Measurements from ENCODE around the gene SUN2. TPM values are rescaled to one million over a fixed set of nuclear protein-coding genes. Genes with fewer than 3 reads are reported as not detected.
A peak's percentile ranks its signal among the peaks of the same experiment; 100 is the strongest.

The SUN2 gene
- total and polyA plus RNA-seq, 8 donors = 25.3 to 387 (median 117) TPM

DNA sequence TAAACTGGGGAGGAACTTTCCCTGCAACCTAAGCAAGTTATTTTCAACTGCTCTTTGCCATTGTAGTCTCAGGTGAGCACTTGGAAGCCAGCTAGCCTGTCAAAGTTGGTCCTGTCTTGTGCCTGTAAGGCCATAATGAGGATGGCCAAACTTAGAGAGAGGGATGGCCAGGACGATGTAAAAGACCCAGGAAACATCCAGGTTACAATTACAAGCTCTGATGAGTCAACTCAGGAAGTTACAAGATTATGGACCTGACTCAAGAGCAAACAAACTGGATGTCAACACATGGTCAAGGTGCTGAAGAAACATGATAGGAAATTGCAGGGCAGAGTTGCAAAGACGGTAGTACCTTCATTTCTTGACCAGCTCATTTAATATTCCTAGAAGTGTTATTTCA lies 48.5 kb downstream of the SUN2 start:
- whole genome bisulfite sequencing, 5 donors = 10 to 34% (median 20%) methylated on average over 2 of the region's 2 CpGs
- H3K9me3 ChIP-seq = no peaks in the 10 kb centered on the region
- intact Hi-C loops (cut with DNase I; ENCODE audit: low total_unique reads) = no loop called here
- H3K4me1 ChIP-seq = peaks cover 35 to 66% (median 39%) of the 10 kb centered on the region in 4 donors
- H3K27me3 ChIP-seq = no peaks in the 10 kb centered on the region
- H3K36me3 ChIP-seq = peaks cover 0 to 21% (median 19%) of the 10 kb centered on the region in 4 donors
- H3K4me3 ChIP-seq = peak overlapping the region; percentile 80 to 92 (median 88)
- peak in 1 of 2 donors; percentile 54 for DNase-seq
- peak overlapping the region; percentile 68 to 100 (median 97) for H3K27ac ChIP-seq
- TF ChIP-seq POLR2AphosphoS5 (IDR thresholded peaks at IDR 0.05) (peak in 2 of 3 donors; percentile 32 to 57), POLR2A (IDR thresholded peaks at IDR 0.05) (no peak)

DNA sequence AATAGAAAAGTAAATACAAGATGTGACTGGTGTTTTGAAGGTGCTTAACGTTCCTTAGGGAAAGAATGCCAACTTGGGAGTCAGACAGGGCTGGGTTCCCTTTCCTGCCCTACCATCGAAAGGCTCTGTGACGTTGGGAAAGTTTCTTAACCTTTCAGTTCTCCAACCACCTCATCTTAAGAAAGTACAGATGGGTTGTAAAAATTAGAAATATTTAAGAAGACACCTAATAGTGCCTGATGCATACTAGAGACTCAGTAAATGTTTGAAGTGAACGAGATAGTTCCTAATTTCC lies 49.0 kb downstream of the SUN2 start:
- TF ChIP-seq, protein P1, sequence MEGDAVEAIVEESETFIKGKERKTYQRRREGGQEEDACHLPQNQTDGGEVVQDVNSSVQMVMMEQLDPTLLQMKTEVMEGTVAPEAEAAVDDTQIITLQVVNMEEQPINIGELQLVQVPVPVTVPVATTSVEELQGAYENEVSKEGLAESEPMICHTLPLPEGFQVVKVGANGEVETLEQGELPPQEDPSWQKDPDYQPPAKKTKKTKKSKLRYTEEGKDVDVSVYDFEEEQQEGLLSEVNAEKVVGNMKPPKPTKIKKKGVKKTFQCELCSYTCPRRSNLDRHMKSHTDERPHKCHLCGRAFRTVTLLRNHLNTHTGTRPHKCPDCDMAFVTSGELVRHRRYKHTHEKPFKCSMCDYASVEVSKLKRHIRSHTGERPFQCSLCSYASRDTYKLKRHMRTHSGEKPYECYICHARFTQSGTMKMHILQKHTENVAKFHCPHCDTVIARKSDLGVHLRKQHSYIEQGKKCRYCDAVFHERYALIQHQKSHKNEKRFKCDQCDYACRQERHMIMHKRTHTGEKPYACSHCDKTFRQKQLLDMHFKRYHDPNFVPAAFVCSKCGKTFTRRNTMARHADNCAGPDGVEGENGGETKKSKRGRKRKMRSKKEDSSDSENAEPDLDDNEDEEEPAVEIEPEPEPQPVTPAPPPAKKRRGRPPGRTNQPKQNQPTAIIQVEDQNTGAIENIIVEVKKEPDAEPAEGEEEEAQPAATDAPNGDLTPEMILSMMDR (IDR thresholded peaks at IDR 0.05) = no peak
- TF ChIP-seq POLR2AphosphoS5 (IDR thresholded peaks at IDR 0.05) (no peak), POLR2A (IDR thresholded peaks at IDR 0.05) (no peak), EP300 (IDR thresholded peaks at IDR 0.05) (no peak)
- Histone ChIP-seq H3K4me3 (peak overlapping the region; percentile 80 to 92 (median 88)), H3K27ac (peak overlapping the region; percentile 96 to 100 (median 98)), H3K4me1 (peaks cover 32 to 63% (median 39%) of the 10 kb centered on the region in 4 donors), H3K27me3 (no peaks in the 10 kb centered on the region), H3K36me3 (peaks cover 0 to 21% (median 17%) of the 10 kb centered on the region in 4 donors), H3K9me3 (no peaks in the 10 kb centered on the region)
- DNase-seq = no peak
- intact Hi-C loops (cut with DNase I; ENCODE audit: low total_unique reads) = no loop called here
- WGBS, 5 donors = 0 to 2% (median 1%) methylated on average over 4 of the region's 4 CpGs

DNA sequence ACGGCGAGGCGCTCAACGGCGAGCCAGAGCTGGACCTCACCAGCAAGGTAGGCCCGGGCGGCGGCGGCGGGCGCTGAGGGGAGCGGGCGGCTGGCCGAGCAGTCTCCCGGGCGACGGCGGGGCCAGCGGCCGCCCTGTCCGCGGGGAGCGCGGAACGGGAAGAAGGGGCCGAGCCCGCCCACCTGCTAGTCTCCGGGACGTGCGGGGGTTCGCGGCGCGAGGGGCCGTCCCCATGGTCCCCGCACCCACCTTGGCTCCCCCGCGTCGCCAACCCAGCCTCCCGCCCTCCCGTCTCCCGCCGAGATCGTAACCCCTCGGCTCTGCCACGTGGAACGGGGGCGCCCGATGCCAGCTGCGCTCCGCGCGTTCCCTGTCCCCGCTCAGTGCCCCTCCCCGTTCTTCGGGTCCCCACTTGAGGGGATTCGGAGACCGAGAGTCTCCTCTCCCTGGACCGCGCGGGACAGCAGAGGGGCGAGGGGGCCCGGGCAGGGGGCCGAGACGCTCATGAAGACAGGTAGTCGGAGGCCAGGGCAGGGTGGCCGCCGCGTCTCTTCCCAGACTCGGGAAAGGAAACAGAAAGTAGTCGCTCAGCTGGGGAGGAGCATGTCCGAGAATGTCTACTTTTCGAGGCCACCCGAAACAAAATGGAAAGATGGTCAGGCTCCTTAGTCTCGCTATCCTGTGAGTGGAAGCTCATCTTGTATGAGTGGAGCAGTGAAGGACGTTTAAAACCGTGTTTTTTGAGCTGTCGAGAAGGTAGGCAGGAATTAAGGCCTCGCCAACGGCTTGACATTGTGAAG lies 49.5 kb downstream of the SUN2 start:
- TF ChIP-seq EP300 (IDR thresholded peaks at IDR 0.05) = no peak
- TF ChIP-seq POLR2A (IDR thresholded peaks at IDR 0.05) = no peak
- TF ChIP-seq, protein P1 (IDR thresholded peaks at IDR 0.05) = no peak
- TF ChIP-seq POLR2AphosphoS5 (IDR thresholded peaks at IDR 0.05) = no peak
- Histone ChIP-seq H3K27me3 (no peaks in the 10 kb centered on the region), H3K27ac (peak overlapping the region; percentile 96 to 100 (median 98)), H3K36me3 (peaks cover 0 to 20% (median 17%) of the 10 kb centered on the region in 4 donors), H3K9me3 (no peaks in the 10 kb centered on the region), H3K4me1 (peaks cover 38 to 63% (median 44%) of the 10 kb centered on the region in 4 donors), H3K4me3 (peak overlapping the region; percentile 80 to 92 (median 88))
- peak; percentile 60 to 75 for DNase-seq
- intact Hi-C loops (cut with DNase I; ENCODE audit: low total_unique reads) = no loop called here
- 0 to 1% (median 0%) methylated on average over 27 to 79 of the region's 80 CpGs for whole genome bisulfite sequencing, 5 donors

DNA sequence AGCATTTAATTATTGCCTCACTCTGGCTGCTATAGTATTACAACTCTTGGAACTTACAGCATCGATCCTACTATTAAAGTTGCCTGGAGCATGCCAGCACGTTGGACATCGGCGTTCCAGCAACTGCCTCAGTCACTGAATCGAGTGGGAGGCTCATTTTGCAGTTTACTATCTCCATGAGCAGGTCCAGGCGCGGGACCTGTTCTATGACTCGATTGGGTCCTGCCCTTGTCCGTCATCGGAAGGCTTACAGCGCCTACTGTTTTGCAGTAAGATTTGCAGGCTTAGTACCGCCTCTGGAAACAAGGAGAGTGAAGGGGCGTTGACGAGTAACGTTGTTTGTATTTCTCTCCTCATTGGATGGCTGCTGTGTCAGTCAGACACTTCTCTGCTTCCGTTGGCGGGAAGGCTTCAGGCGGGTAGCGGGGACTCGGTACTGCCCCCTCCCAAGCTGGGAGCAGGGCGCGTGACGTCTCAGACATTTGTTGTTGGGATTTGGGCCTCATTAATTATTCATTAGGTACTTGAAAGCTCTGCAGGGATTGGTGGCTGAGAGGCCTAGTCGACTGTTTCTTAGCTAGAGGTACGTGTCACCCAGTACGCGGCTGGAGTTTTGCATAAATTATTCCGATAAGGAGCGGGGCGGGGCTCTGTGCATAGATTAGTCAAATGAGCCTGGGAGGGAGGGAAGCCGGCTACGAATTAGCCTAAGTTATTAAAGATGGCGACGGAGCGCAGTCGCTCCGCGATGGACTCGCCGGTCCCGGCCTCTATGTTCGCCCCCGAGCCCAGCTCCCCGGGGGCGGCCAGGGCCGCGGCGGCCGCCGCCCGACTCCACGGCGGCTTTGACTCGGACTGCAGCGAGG lies 50.3 kb downstream of the SUN2 start, which contains the start of gene GTPBP1:
GTPBP1 (plus strand) TSS at position 710 of the 866 bp plus-strand sequence; CDS start at position 722, 12 bp downstream.
- no peaks in the 10 kb centered on the region for H3K9me3 ChIP-seq
- H3K4me1 ChIP-seq = peaks cover 39 to 55% (median 44%) of the 10 kb centered on the region in 4 donors
- intact Hi-C loops (cut with DNase I; ENCODE audit: low total_unique reads) = no loop called here
- peaks cover 0 to 15% (median 11%) of the 10 kb centered on the region in 4 donors for H3K36me3 ChIP-seq
- WGBS, 5 donors = 0% methylated on average over 26 to 55 of the region's 55 CpGs
- no peaks in the 10 kb centered on the region for H3K27me3 ChIP-seq
- TF ChIP-seq POLR2AphosphoS5 (IDR thresholded peaks at IDR 0.05) = peak; percentile 81 to 90 (median 84)
- TF ChIP-seq EP300 (IDR thresholded peaks at IDR 0.05) = no peak
- TF ChIP-seq, protein P1 (IDR thresholded peaks at IDR 0.05) = no peak
- peak in 2 of 4 donors; percentile 39 to 75 for TF ChIP-seq POLR2A (IDR thresholded peaks at IDR 0.05)
- peak within 1 kb of the TSS; percentile 96 to 100 (median 98) for H3K27ac ChIP-seq
- peak within 1 kb of the TSS; percentile 80 to 92 (median 88) for H3K4me3 ChIP-seq
- DNase-seq = peak; percentile 98 to 100
